Spleen (tissue), 11 donors: ENCODE results near the gene TXNL4A. TPM values are rescaled to one million over a fixed set of nuclear protein-coding genes. Genes with fewer than 3 reads are reported as not detected.

Source experiments
- DNase-seq: peaks from one replicate; pipeline ENCODE4 v3.0.0-alpha.2; 2020
- H3K27ac ChIP-seq, 8 donors: fragments of 200-600 bp; sonication (generic) in 7 of 8; 1 replicate in 4 of 8; 2 replicates in 4 of 8; pipeline versions ENCODE4 v1.5.0 to v1.8.0; 2016 to 2021; ENCODE audit warnings: inconsistent platforms in 4 of 8, mild to moderate bottlenecking in 4 of 8, moderate library complexity in 1 of 8
- H3K27me3 ChIP-seq, 7 donors: fragments of 200-600 bp; sonication (generic) in 6 of 7; replicated peaks in 1 of 7; 1 replicate in 4 of 7; 2 replicates in 3 of 7; pipeline versions ENCODE4 v1.5.0 to v1.8.0; 2016 to 2021; ENCODE audit warnings: inconsistent platforms in 3 of 7, mild to moderate bottlenecking in 1 of 7
- H3K36me3 ChIP-seq, 6 donors: fragments of 200-600 bp; sonication (generic) in 5 of 6; 1 replicate in 4 of 6; 2 replicates in 2 of 6; pipeline versions ENCODE4 v1.5.0 to v1.8.0; 2016 to 2021; ENCODE audit warnings: inconsistent platforms in 2 of 6
- H3K4me1 ChIP-seq, 6 donors: fragments of 200-600 bp; sonication (generic) in 5 of 6; 1 replicate in 3 of 6; 2 replicates in 3 of 6; pipeline versions ENCODE4 v1.5.0 to v1.8.0; 2016 to 2021; ENCODE audit warnings: inconsistent platforms in 3 of 6
- H3K4me3 ChIP-seq, 8 donors: fragments of 200-600 bp; sonication (generic) in 7 of 8; 1 replicate in 4 of 8; 2 replicates in 4 of 8; pipeline versions ENCODE4 v1.5.0 to v1.8.0; 2016 to 2021; ENCODE audit warnings: inconsistent platforms in 4 of 8, mild to moderate bottlenecking in 4 of 8, moderate library complexity in 2 of 8
- H3K9me3 ChIP-seq, 8 donors: fragments of 200-600 bp; sonication (generic) in 7 of 8; 1 replicate in 4 of 8; 2 replicates in 4 of 8; pipeline versions ENCODE4 v1.5.0 to v1.8.0; 2016 to 2021; ENCODE audit warnings: inconsistent platforms in 4 of 8
- CTCF ChIP-seq, 11 experiments: fragments of 200-600 bp in 7 of 11; fragments of 450-650 bp in 4 of 11; sonication (generic) in 4 of 11; IDR thresholded peaks in 8 of 11; conservative IDR thresholded peaks in 3 of 11; 1 replicate in 7 of 11; 2 replicates in 4 of 11; pipeline versions ENCODE4 v1.4.0 to v1.8.0; 2016 to 2021; ENCODE audit warnings: antibody characterized with exemption in 11 of 11, inconsistent platforms in 4 of 11, mild to moderate bottlenecking in 1 of 11
- POLR2A ChIP-seq, 3 donors: fragments of 450-650 bp; IDR thresholded peaks; one replicate each; pipeline ENCODE4 v1.5.1; 2017; ENCODE audit warnings: antibody characterized with exemption in 3 of 3, mild to moderate bottlenecking in 1 of 3
- POLR2AphosphoS5 ChIP-seq, 3 donors: sonication (generic); formaldehyde crosslinking; IDR thresholded peaks; one replicate each; pipeline ENCODE4 v1.5.1; 2017; ENCODE audit warnings: antibody characterized with exemption in 3 of 3
- WGBS, 5 donors: extraction: QIAGEN DNeasy Blood & Tissue Kit in 3 of 5; methylation state at CpG; one replicate each; pipeline versions ENCODE4 v1.1.5 to v1.1.7; 2013 to 2018; 5-methylcytosine and 5-hydroxymethylcytosine counted together
- intact Hi-C: fragments of 100-400 bp; cut with DNase I; formaldehyde crosslinking; loops from one replicate; pipeline ENCODE4 v1.15.0; 2023; ENCODE audit warnings: low total_unique reads
- polyA plus RNA-seq, 3 donors: library from polyadenylated mRNA; stranded (reverse); fragments of 200-250 nt; gene quantifications; one replicate each; pipeline ENCODE4 v1.2.1, GENCODE V29; 2013
- total RNA-seq, 7 donors: library from RNA; depleted of rRNA in 3 of 7; stranded (reverse); fragments of >200 nt in 3 of 7; fragmentation: NEBNext Ultra II Directional in 4 of 7; extraction: Animal tissue kit (Norgen Biotek cat#: 25700) in 4 of 7; gene quantifications; one replicate each; pipeline versions ENCODE4 v1.1.0 to v1.2.1, GENCODE V29; 2016 to 2021
- donor health status: healthy with polysubstance abuse.
- donor health status: DM: no; HTN: no; CAD: no; lungs with moderate emphysema.
- donor health status: DM: no; HTN: no; CAD: no.
- donor health status: Bipolar disorder and iron deficiency.
- donor health status: healthy.
- donor health status: DM: no; HTN: no; CAD: no.
- donor health status: DM: yes; HTN: yes; CAD: no.

TXNL4A gene
- total and polyA plus RNA-seq, 10 donors: 20.7 to 98.5 (median 69.3) TPM

GRCh38 chr18:79982736-79983135 lies 5.6 kb downstream of the TXNL4A start:
- no peaks in the 10 kb centered on the region for H3K9me3 ChIP-seq
- H3K27ac ChIP-seq: peak overlapping the region in 4 of 8 donors; percentile 47 to 73 (median 62)
- no peak overlapping the region for H3K4me3 ChIP-seq
- H3K27me3 ChIP-seq: no peaks in the 10 kb centered on the region
- TF ChIP-seq POLR2A (IDR thresholded peaks at IDR 0.05) (no peak), POLR2AphosphoS5 (IDR thresholded peaks at IDR 0.05) (no peak)
- intact Hi-C loops: no loop called here
- 46 to 71% (median 63%) methylated on average over 6 of the region's 6 CpGs for WGBS, 5 donors
- peaks cover 0 to 68% (median 11%) of the 10 kb centered on the region in 6 donors for H3K36me3 ChIP-seq
- DNase-seq: no peak
- H3K4me1 ChIP-seq: peaks cover 21 to 85% (median 52%) of the 10 kb centered on the region in 6 donors

- H3K9me3 ChIP-seq: no peaks in the 10 kb centered on the region
- TF ChIP-seq POLR2A (IDR thresholded peaks at IDR 0.05): no peak
- TF ChIP-seq POLR2AphosphoS5 (IDR thresholded peaks at IDR 0.05): no peak
- no peak for TF ChIP-seq CTCF (IDR thresholded peaks at IDR 0.05 in 8 of 11, conservative IDR thresholded peaks at IDR 0.05 in 3 of 11)
- WGBS, 5 donors: 85 to 91% (median 88%) methylated on average over 13 of the region's 13 CpGs
- peaks cover 0 to 75% (median 15%) of the 10 kb centered on the region in 6 donors for H3K36me3 ChIP-seq
- H3K27ac ChIP-seq: no peak overlapping the region
- intact Hi-C loops: no loop called here
- peaks cover 3 to 63% (median 31%) of the 10 kb centered on the region in 6 donors for H3K4me1 ChIP-seq
- no peaks in the 10 kb centered on the region for H3K27me3 ChIP-seq
- no peak overlapping the region for H3K4me3 ChIP-seq
- no peak for DNase-seq
Measured at GRCh38 chr18:79980585-79980984, 7.8 kb downstream of the TXNL4A start.

- TF ChIP-seq CTCF (IDR thresholded peaks at IDR 0.05 in 8 of 11, conservative IDR thresholded peaks at IDR 0.05 in 3 of 11): no peak
- TF ChIP-seq POLR2AphosphoS5 (IDR thresholded peaks at IDR 0.05): no peak
- TF ChIP-seq POLR2A (IDR thresholded peaks at IDR 0.05): no peak
- H3K9me3 ChIP-seq: no peaks in the 10 kb centered on the region
- H3K27me3 ChIP-seq: no peaks in the 10 kb centered on the region
- peaks cover 0 to 75% (median 20%) of the 10 kb centered on the region in 6 donors for H3K36me3 ChIP-seq
- H3K4me1 ChIP-seq: peaks cover 0 to 56% (median 24%) of the 10 kb centered on the region in 6 donors
- intact Hi-C loops: no loop called here
- H3K27ac ChIP-seq: no peak overlapping the region
- no peak overlapping the region for H3K4me3 ChIP-seq
- no peak for DNase-seq
- 91 to 97% (median 94%) methylated on average over 5 of the region's 5 CpGs for WGBS, 5 donors
Measured at GRCh38 chr18:79979843-79980242, 8.5 kb downstream of the TXNL4A start.

GRCh38 chr18:79975985-79976680 lies 12.2 kb downstream of the TXNL4A start:
- DNase-seq: no peak
- Histone ChIP-seq H3K27me3 (no peaks in the 10 kb centered on the region), H3K4me3 (no peak overlapping the region), H3K4me1 (peaks cover 0 to 22% (median 8%) of the 10 kb centered on the region in 6 donors), H3K36me3 (peaks cover 0 to 83% (median 52%) of the 10 kb centered on the region in 6 donors), H3K9me3 (no peaks in the 10 kb centered on the region), H3K27ac (no peak overlapping the region)
- WGBS, 5 donors: 82 to 92% (median 87%) methylated on average over 14 of the region's 14 CpGs
- TF ChIP-seq CTCF (IDR thresholded peaks at IDR 0.05 in 8 of 11, conservative IDR thresholded peaks at IDR 0.05 in 3 of 11) (no peak), POLR2A (IDR thresholded peaks at IDR 0.05) (no peak), POLR2AphosphoS5 (IDR thresholded peaks at IDR 0.05) (peak in 1 of 3 donors; percentile 10)
- intact Hi-C loops: no loop called here
